K562 (cell line): Measurements from ENCODE around the gene FAM174C. TPM values are rescaled to one million over a fixed set of nuclear protein-coding genes. Genes with fewer than 3 reads are reported as not detected.

Experiments
- ADNP ChIP-seq: fragments of 200-800 bp; sonication (Bioruptor generic); IDR thresholded peaks from 2 replicates; pipeline ENCODE4 v1.6.1; 2016; ENCODE audit warnings: missing genetic modification characterization, missing compliant biosample characterization
- ARNT ChIP-seq, 2 experiments: fragments of 450-650 bp; IDR thresholded peaks; 2 replicates each; pipeline ENCODE4 v1.6.1; 2016; ENCODE audit warnings: mild to moderate bottlenecking in 1 of 2
- BRD9 ChIP-seq: fragments of 450-650 bp; IDR thresholded peaks from 2 replicates; pipeline ENCODE4 v1.6.1; 2018; ENCODE audit warnings: low read depth; ENCODE audit not compliant: partially characterized antibody
- CBX1 ChIP-seq: sonication (generic); IDR thresholded peaks from 2 replicates; pipeline ENCODE4 v1.6.1; 2016; ENCODE audit warnings: antibody characterized with exemption, low read depth, mild to moderate bottlenecking
- CHD4 ChIP-seq: fragments of 200-600 bp; sonication (generic); IDR thresholded peaks from 3 replicates; pipeline ENCODE4 v1.6.1; 2012; ENCODE audit warnings: low read depth, mild to moderate bottlenecking, mixed read lengths, low read length, inconsistent platforms; ENCODE audit not compliant: insufficient read depth, insufficient replicate concordance, poor library complexity, severe bottlenecking
- GABPB1 ChIP-seq: sonication (generic); formaldehyde crosslinking; IDR thresholded peaks from 2 replicates; pipeline ENCODE4 v1.8.0; 2022; ENCODE audit warnings: mild to moderate bottlenecking, missing genetic modification reagents
- HDGF ChIP-seq: fragments of 450-650 bp; IDR thresholded peaks from 2 replicates; pipeline ENCODE4 v1.6.1; 2016
- MNT ChIP-seq, 2 experiments: fragments of 450-650 bp; conservative IDR thresholded peaks; 2 replicates each; pipeline ENCODE4 v1.6.1; 2017; ENCODE audit warnings: mild to moderate bottlenecking in 2 of 2, moderate library complexity in 2 of 2
- MTA1 ChIP-seq: fragments of 450-650 bp; IDR thresholded peaks from 2 replicates; pipeline ENCODE4 v1.6.1; 2017; ENCODE audit warnings: borderline replicate concordance
- NFIX ChIP-seq: fragments of 250-450 bp; sonication (Bioruptor Pico); IDR thresholded peaks from 2 replicates; pipeline ENCODE4 v1.4.0; 2020; ENCODE audit warnings: low read depth, mild to moderate bottlenecking, moderate library complexity
- PTBP1 ChIP-seq: fragments of 200-400 bp; formaldehyde crosslinking; IDR thresholded peaks from 2 replicates; pipeline ENCODE4 v1.6.1; 2017; ENCODE audit warnings: low read depth, low read length
- RAD21 ChIP-seq, 2 experiments: fragments of 250-450 bp in 1 of 2; fragments of 450-650 bp in 1 of 2; sonication (Bioruptor Pico) in 1 of 2; formaldehyde crosslinking in 1 of 2; IDR thresholded peaks in 1 of 2; conservative IDR thresholded peaks in 1 of 2; 2 replicates each; pipeline versions ENCODE4 v1.4.0 to v1.8.0; 2020 to 2022; ENCODE audit warnings: mild to moderate bottlenecking in 2 of 2, moderate library complexity in 1 of 2
- SMAD3 ChIP-seq: fragments of 450-650 bp; formaldehyde crosslinking; conservative IDR thresholded peaks from 2 replicates; pipeline ENCODE4 v1.4.0; 2020; ENCODE audit warnings: mild to moderate bottlenecking
- SMARCA5 ChIP-seq: fragments of 450-650 bp; IDR thresholded peaks from 2 replicates; pipeline ENCODE4 v1.6.1; 2016
- SP1 ChIP-seq: sonication (generic); formaldehyde crosslinking; IDR thresholded peaks from 2 replicates; pipeline ENCODE4 v1.8.1; 2022; ENCODE audit warnings: mild to moderate bottlenecking, missing genetic modification reagents
- TAF15 ChIP-seq: fragments of 200-400 bp; formaldehyde crosslinking; IDR thresholded peaks from 2 replicates; pipeline ENCODE4 v1.6.1; 2017; ENCODE audit warnings: mild to moderate bottlenecking, low read depth, low read length, moderate library complexity
- TAF7 ChIP-seq: fragments of 450-650 bp; IDR thresholded peaks from 2 replicates; pipeline ENCODE4 v1.6.1; 2016; ENCODE audit warnings: missing genetic modification characterization, missing compliant biosample characterization
- THAP12 ChIP-seq: fragments of 250-450 bp; sonication (Bioruptor Pico); IDR thresholded peaks from 2 replicates; pipeline ENCODE4 v1.9.0; 2021; ENCODE audit warnings: mild to moderate bottlenecking, inconsistent platforms
- TRIM25 ChIP-seq: fragments of 450-650 bp; IDR thresholded peaks from 2 replicates; pipeline ENCODE4 v1.7.0; 2016; ENCODE audit warnings: borderline replicate concordance
- ZNF584 ChIP-seq: fragments of 200-800 bp; sonication (Bioruptor generic); IDR thresholded peaks from 2 replicates; pipeline ENCODE4 v1.6.1; 2016; ENCODE audit warnings: low read depth, mild to moderate bottlenecking, missing genetic modification characterization, missing compliant biosample characterization
- ZNF589 ChIP-seq: fragments of 200-800 bp; sonication (Bioruptor generic); IDR thresholded peaks from 2 replicates; pipeline ENCODE4 v1.6.1; 2016; ENCODE audit warnings: low read depth, missing genetic modification characterization, missing compliant biosample characterization
- ZSCAN29 ChIP-seq: fragments of 450-650 bp; IDR thresholded peaks from 2 replicates; pipeline ENCODE4 v1.6.1; 2017
- polyA plus RNA-seq, 8 experiments: library from polyadenylated mRNA; depleted of rRNA in 4 of 8; stranded (reverse) in 5 of 8; unstranded in 3 of 8; fragments of >200 nt; fragmentation: Nextera tagmentation in 2 of 8; fragmentation: Illumina TruSeq in 1 of 8; extraction: Ambion mirVana in 2 of 8; extraction: Trizol in 1 of 8; gene quantifications; 2 replicates each; pipeline versions ENCODE4 v1.2.1 to v1.2.3, GENCODE V29; 2011 to 2014; ENCODE audit warnings: inconsistent platforms in 1 of 8, missing spikeins in 1 of 8
- total RNA-seq, 7 experiments: library from RNA; depleted of rRNA in 6 of 7; stranded (reverse); fragments of >200 nt in 6 of 7; fragmentation: Illumina TruSeq in 2 of 7; extraction: Trizol in 2 of 7; gene quantifications; 2 replicates each; pipeline versions ENCODE4 v1.2.1 to v1.2.3, GENCODE V29; 2011 to 2021; ENCODE audit warnings: low replicate concordance in 1 of 7
- TF ChIP-seq, protein P1 (sequence below): fragments of 450-650 bp; IDR thresholded peaks from 2 replicates; pipeline ENCODE4 v1.6.1; 2016; ENCODE audit warnings: antibody characterized with exemption

Gene FAM174C
- total and polyA plus RNA-seq, 9 of the 15 experiments (the other 6 are each of a cell fraction or from before 2014, with no cell fraction given): 0.66 to 89.6 (median 20.3) TPM

GRCh38 chr19:1247748-1248138 is 27.6 kb upstream of the FAM174C start (continued):
- TF ChIP-seq MNT (conservative IDR thresholded peaks at IDR 0.05) (0 out of 4 replicates have a peak, but pooled peaks of 1 of the 2 experiments have one; percentile 6), HDGF (0 out of 2 replicates have a peak, but pooled peaks have one; percentile 83), MTA1 (peak; percentile 27; the same call in 1 of the 2 replicates), NFIX (CRISPR knock-in tag) (no peak), ZNF584 (CRISPR knock-in tag) (0 out of 2 replicates have a peak, but pooled peaks have one; percentile 29), TAF7 (tag) (no peak), TAF15 (no peak), CHD4 (peak; percentile 98), THAP12 (CRISPR knock-in tag) (peak; percentile 16; the same call in 1 of the 2 replicates), SMAD3 (no peak), SMARCA5 (peak; percentile 98), ZSCAN29 (no peak), RAD21 (CRISPR knock-in tag; conservative IDR thresholded peaks at IDR 0.05 in 1 of 2, IDR thresholded peaks at IDR 0.05 in 1 of 2) (peak in 1 of 2 experiments; percentile 16; a peak in 1 of 4 replicates), ADNP (tag) (peak; percentile 100), ZNF589 (CRISPR knock-in tag) (peak; percentile 63; the same call in 1 of the 2 replicates), BRD9 (peak; percentile 23), CBX1 (peak; percentile 91), SP1 (CRISPR knock-in tag) (peak; percentile 45), GABPB1 (CRISPR knock-in tag) (peak; percentile 32; the same call in 1 of the 2 replicates), TRIM25 (no peak), ARNT (IDR thresholded peaks at IDR 0.05) (0 out of 4 replicates have a peak, but pooled peaks of 1 of the 2 experiments have one; percentile 23), PTBP1 (0 out of 2 replicates have a peak, but pooled peaks have one; percentile 61)
- TF ChIP-seq, protein P1, sequence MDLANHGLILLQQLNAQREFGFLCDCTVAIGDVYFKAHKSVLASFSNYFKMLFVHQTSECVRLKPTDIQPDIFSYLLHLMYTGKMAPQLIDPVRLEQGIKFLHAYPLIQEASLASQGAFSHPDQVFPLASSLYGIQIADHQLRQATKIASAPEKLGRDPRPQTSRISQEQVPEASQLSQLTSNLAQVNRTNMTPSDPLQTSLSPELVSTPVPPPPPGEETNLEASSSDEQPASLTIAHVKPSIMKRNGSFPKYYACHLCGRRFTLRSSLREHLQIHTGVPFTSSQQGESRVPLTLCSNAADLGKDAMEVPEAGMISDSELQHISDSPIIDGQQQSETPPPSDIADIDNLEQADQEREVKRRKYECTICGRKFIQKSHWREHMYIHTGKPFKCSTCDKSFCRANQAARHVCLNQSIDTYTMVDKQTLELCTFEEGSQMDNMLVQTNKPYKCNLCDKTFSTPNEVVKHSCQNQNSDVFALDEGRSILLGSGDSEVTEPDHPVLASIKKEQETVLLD: peak; percentile 32; the same call in 1 of the 2 replicates
